GM19035 (cell line): ENCODE measurements around the gene AEBP1.
"Not testable (repeated sequence)": the region's sequence is repeated elsewhere in the genome, so short reads cannot be mapped to it uniquely, and the experiment has no call there.

ENCODE experiments used
- ATAC-seq: cut with Tn5 transposase; IDR thresholded peaks from one replicate; pipeline ENCODE4 v1.9.1; 2021; ENCODE audit not compliant: unreplicated experiment

AEBP1 gene

GRCh38 chr7:44116789-44117666 lies 12.9 kb downstream of the AEBP1 start:
- ATAC-seq: no peak

- ATAC-seq: no peak
Observed at GRCh38 chr7:44117801-44118429, 13.8 kb downstream of the AEBP1 start.

- no peak for ATAC-seq
Observed at GRCh38 chr7:44119829-44120380, 15.8 kb downstream of the AEBP1 start.

- ATAC-seq: no peak
Observed at GRCh38 chr7:44120395-44120794, 16.2 kb downstream of the AEBP1 start.

- ATAC-seq: no peak
Observed at GRCh38 chr7:44121761-44122420, 17.7 kb downstream of the AEBP1 start.

GRCh38 chr7:44122529-44122928 lies 18.4 kb downstream of the AEBP1 start:
- ATAC-seq: no peak

GRCh38 chr7:44123190-44124003 lies 19.3 kb downstream of the AEBP1 start, which contains the start of gene POLD2:
TSS of gene POLD2 (minus strand) at chr7:44123548. CDS start at chr7:44122053, 1,495 bp downstream.
- peak; percentile 98 for ATAC-seq

GRCh38 chr7:44124822-44125202 lies 20.7 kb downstream of the AEBP1 start:
- no peak for ATAC-seq

GRCh38 chr7:44126574-44126973 lies 22.4 kb downstream of the AEBP1 start:
- ATAC-seq: not testable (repeated sequence)

GRCh38 chr7:44127161-44127560 lies 23.0 kb downstream of the AEBP1 start:
- ATAC-seq: no peak

- no peak for ATAC-seq
Observed at GRCh38 chr7:44128721-44129582, 24.8 kb downstream of the AEBP1 start.

- no peak for ATAC-seq
Observed at GRCh38 chr7:44131173-44132029, 27.3 kb downstream of the AEBP1 start.

GRCh38 chr7:44132039-44132438 lies 27.9 kb downstream of the AEBP1 start:
- ATAC-seq: no peak

GRCh38 chr7:44133295-44133694 lies 29.1 kb downstream of the AEBP1 start:
- ATAC-seq: no peak

- no peak for ATAC-seq
Observed at GRCh38 chr7:44134943-44135628, 30.9 kb downstream of the AEBP1 start.

- no peak for ATAC-seq
Observed at GRCh38 chr7:44136731-44137130, 32.6 kb downstream of the AEBP1 start.

GRCh38 chr7:44138698-44139097 lies 34.6 kb downstream of the AEBP1 start:
- ATAC-seq: no peak

GRCh38 chr7:44139311-44140010 lies 35.3 kb downstream of the AEBP1 start:
- no peak for ATAC-seq
